ENCODE measurements around the gene ADORA2A.
A peak's percentile ranks its signal among the peaks of the same experiment; 100 is the strongest.

Gene ADORA2A

DNA sequence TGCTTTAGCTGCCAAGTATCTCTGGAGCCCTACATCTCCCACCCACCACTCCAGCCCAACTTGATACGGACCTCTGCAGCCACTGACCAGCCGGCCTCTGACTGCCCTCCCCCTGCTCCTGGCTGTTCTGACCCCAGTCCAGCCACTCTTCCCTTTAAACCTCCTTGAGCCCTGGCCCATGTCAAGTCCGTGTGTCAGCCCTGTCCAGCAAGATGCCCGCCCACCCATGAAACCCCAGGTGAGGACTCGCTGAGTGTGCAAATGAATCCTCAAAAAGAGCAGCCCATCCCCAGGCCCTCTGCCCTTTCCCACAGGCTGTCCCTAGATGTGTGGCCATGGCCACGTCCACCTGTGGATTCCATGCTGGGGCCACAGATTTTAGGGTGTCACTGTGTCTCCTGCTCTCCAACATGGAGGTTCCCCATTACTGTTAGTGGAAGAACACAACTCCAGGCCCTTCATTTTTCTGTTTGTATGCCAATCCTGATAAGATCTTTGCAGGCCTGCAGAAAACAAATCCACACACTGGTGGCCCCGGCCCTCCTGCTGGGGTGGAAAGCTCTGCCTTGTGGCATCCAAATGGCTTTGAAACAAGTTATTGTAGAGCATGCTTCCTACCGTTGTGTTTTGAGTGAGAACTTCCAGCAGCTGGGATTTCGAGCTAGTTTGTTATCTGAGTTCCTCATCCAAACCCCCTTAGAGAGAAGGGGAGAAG lies 22.7 kb upstream of the ADORA2A start:
- no peak for DNase-seq

DNA sequence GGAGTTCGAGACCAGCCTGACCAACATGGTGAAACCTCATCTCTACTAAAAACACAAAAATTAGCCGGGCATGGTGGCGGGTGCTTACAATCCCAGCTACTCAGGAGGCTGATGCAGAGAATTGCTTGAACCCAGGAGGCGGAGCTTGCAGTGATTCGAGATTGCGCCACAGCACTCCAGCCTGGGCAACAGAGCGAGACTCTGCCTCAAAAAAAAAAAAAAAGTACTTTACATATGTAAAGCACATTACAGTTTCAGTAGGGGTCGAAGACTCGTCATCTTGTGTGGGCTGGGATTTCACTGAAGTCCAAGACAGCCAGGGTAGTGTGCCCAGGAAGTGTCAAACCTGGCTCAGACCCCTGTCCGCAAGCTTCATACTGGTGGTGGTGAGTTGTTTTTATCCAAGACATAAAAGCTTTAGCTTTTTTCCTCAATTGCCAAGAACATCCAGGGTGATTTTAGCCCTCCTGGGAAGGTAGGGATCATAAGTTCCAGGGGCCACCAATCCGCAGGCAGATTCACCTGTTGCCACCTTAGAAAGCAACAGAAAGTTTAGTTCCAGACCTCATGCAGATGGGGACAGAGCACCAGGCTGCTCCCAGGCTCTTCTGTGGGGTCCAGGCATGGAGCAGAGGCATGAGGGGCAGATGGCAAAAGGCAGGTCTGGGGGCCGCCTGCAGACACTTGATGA lies 21.6 kb upstream of the ADORA2A start:
- no peak for DNase-seq

DNA sequence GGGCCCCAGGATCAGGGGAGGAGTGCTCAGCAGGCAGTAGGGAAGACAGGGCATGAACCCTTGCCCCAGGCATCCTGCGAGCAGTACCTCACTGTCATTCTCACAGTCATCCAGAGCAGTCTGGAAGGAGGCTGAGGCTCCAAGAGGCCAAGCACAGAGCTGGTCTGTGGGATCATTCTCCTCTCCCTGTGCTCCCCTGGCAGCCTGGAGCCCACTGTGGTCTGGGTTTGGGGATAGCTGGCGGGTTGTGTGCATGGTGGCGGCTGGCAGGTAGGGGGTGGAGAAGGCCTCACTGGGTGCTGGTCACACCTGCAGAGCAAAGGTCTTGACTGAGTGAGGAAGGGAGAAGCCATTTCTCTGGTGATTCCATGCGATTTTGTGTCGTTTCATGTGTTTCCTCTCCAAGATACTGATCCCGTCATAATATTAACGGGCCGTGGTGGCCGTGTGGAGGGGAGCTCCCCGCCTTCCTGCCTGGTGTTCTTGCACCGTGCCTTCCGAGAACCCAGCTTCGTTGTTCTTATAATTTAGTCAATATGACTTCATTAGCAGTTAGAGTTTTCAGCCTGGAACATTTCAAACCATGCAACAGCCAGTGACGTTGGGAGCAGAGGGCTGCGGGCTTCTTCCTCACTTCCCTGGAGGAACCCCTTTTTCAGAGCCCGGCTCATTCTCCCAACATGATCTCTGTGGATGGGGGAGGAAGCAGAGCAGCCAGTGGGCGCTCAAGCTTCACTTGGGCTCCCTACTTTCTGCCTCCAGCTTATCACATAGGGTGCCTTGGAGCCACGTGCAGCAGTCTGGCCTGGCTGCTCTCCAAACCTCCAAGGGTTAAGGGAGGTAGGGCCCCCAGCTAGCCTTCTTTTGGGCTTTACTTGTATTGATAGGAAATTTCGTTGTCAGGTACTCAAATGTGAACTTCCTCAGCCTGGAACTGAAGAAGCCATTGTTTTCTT lies 20.8 kb upstream of the ADORA2A start:
- no peak for DNase-seq

DNA sequence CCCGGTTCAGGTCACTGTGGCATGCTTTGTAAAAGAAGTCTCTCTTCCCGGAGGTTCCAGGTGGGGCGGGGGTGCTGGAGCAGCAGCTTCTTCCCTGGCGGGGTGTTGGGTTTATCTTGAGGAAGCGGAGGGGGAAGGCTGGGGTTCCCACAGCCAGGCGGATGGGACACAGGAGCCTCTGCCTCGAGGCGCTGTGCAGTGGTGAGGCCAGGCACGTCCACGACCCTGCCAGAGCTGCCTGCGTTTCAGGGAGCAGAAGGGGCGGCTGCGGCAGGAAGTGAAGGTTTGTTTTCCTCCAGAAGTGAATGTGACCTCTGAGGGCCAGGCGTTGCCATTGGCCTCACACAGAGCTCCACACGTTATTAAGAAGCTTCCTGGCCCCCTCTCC lies 20.1 kb upstream of the ADORA2A start:
- DNase-seq = no peak

DNA sequence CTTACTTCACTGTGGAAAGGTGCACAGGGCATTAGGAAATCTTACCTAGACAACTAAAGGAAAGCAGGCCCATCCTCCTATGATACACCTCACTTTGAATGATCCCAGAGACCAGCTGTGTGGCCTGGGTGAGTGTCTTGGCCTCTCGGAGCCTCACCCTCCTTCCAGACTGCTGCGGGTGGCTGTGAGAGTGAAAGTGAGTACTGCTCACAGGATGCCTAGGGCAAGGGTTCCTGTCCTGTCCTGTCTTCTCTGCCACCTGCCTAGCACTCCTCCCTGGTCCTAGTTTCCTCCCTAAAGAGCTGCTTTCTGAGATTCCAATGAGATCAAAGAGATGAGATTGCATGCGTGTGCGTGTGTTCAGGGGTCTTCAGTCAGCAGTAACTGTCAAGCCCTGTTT lies 19.5 kb upstream of the ADORA2A start:
- no peak for DNase-seq

DNA sequence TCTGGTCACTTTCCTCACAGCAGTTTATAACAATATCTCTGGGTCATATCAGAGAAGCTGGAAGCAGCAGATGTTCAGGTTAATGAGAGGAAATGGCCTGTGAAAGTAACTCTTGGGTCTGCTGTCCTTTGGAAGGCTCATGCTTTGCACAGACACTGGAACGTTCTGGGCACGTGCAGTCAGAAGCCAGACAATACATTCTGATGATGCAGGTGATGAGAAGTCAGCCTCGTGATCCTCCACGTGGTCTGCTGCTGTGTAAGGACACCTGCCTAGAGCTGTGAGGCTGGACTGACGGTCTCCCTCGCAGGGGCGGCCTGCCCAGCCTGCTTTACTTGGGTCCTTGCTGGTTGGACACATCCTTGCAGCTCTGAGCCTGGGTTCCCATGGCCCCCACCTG lies 18.8 kb upstream of the ADORA2A start:
- DNase-seq = no peak

DNA sequence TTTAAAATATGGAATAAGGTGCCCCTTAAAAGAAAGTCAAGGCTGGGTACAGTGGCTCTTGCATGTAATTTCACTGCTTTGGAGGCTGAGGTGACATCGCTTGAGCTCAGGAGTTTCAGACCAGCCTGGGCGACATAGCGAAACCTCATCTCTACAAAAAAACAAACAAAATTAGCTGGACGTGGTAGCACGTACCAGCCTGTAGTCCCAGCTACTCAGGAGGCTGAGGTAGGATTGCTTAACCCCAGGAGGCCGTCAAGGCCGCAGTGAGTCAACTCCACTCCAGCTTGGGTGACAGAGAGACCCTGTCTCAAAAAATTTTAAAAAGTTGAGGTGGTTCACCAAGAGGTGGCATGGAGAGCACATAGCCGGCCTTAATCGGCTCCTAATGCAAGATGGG lies 17.7 kb upstream of the ADORA2A start:
- no peak for DNase-seq

DNA sequence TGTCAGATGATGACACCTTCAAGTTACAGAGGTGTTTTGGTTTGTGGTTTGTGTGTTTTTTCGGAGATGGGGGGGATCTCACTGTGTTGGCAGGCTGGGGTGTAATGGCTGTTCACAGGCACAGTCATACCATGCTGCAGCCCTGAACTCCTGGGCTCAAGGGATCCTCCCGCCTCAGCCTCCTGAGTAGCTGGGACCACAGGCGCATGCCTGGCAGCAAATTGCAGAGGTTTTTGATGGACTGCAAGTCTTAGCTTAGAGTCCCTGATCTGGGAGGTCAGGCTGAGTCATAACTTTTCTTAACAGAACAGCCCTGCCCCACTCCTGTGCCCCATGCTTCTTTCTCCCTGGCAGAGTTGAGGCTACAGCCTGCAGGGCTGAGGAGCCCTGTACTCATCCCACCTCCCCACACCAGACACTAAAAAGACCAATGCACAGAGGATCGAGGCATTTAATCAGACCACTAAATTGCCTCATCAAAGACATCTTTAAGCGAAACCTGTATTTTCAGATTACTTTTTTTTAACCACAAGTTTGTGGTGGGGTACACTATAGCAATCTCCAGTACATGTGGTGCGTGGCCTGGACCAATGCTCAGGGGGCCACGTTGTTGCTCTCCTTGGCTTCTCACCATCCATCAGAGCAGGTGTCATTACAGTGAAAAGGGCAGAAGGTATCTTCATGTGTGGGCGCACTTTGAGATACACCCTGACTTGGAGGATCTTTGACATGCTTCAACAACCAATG lies 17.1 kb upstream of the ADORA2A start:
- peak in 2 of 5 experiments; percentile 54 to 74 for DNase-seq

DNA sequence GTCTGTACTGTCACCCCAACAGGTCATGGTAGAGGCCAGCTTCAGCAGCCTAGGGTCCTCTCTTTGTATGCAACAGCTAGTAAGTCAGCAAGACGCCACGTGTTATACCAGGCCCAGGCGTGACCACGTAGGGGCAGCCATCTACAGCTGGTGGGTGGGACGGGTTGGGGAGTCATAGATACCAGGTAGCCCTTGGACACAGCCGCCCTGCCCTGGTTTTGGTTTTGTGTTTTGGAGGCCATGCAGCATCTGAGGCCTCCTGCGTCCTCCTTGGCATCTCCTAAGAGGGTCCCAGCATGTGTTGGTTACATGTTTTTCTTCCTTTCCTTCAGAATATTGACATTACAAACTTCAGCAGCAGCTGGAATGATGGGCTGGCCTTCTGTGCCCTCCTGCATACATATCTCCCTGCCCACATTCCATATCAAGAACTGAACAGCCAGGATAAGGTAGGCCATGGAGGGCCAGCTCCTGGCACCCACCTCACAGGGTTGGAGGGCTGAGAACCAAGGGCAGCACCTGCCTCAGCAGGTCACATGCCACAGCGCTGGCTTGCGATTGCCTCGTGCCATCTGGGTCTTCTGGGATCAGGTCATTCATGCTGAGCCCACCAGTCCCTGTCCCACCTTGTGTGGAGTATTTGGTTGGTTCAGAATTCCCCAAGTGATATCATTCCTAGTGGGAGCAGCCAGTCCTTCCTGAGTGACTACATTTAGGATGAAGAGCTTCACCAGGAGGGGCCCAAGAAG lies 16.0 kb upstream of the ADORA2A start:
- DNase-seq = no peak

DNA sequence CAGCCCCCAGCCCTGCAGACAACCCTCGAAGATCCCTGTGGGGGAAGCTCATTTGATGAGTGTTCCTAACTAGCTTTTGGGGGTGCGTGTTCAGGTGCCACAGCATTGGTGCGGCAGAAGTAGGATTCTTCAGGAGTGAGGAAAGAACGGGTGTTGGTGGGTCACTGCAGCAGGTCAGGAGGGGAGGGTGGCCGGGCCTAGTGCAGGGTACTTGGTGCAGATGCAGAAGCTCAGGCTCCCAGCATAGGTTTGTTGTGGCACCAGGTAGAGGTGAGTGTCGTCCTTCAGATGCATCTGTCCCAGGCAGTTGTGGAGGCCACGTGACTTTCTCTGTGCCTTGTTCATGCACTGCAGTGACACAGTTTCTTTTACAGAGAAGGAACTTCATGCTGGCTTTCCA lies 15.1 kb upstream of the ADORA2A start:
- no peak for DNase-seq

DNA sequence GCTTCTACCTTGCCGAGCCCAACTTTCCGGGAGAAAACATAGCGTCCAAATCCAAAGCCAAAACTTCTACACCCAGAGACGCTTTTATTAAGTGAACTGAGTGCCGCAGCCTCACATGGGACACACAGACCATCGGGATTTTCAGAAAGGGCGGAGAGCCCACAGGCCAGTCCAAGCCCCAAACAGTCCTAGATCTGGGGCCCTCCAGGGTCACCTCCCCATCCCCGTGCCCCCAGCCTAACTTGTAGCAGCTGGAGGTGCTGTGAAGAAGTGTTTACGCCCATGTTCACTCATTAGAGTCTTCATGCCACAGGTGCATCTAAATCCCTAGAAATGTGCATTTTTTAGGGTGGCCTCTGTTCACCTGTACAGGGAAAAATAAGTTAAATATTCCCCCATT lies 14.1 kb upstream of the ADORA2A start:
- no peak for DNase-seq

DNA sequence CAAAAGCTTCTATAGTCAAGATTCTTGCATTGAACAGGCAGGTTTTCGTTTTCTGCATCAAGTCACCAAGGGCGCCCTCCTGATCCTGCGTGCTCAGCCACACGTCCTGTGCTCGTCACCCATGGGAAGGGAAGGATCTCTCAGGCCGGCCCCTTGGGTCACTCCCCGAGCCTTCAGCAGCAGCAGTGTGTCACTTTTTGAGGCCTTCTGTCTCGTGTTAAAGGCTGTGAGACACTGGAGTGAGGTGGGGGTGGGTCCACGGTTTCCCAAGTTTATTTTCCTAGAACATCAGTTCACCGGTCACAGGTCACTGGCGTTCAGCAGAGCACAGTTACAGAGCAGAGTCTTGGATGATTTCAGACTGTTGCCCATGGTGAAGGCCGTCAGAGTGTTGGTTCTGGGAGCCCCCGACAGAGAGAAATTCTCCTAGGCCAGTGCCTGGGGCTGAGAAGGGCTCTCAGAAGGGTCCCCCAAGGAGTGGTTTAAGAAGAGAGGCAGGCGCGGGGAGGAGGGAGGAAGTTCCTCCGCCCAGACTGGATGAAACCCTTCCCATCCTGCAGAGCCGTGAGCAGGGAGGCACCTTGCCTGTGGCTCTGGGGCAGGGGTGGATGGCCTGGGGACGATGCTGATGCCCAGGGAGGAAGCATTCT lies 13.5 kb upstream of the ADORA2A start:
- DNase-seq = no peak

DNA sequence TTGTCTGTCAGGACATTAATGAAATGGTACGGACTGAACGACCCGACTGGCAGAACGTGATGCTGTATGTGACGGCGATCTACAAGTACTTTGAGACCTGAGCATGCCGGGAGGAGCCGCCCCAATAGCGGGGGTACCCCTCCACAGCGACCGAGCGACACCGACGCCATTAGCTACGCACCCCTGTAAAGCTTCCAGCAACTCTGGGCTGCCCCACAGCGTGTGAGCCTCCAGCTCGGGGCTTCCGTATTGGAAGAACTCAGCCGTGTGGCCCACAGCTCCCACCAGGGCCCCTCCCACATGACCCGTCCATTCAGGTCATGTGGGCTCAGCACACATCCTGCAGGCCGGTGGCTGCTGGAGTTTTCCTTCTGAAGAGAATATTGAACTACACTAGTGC lies 12.9 kb upstream of the ADORA2A start:
- no peak for DNase-seq

DNA sequence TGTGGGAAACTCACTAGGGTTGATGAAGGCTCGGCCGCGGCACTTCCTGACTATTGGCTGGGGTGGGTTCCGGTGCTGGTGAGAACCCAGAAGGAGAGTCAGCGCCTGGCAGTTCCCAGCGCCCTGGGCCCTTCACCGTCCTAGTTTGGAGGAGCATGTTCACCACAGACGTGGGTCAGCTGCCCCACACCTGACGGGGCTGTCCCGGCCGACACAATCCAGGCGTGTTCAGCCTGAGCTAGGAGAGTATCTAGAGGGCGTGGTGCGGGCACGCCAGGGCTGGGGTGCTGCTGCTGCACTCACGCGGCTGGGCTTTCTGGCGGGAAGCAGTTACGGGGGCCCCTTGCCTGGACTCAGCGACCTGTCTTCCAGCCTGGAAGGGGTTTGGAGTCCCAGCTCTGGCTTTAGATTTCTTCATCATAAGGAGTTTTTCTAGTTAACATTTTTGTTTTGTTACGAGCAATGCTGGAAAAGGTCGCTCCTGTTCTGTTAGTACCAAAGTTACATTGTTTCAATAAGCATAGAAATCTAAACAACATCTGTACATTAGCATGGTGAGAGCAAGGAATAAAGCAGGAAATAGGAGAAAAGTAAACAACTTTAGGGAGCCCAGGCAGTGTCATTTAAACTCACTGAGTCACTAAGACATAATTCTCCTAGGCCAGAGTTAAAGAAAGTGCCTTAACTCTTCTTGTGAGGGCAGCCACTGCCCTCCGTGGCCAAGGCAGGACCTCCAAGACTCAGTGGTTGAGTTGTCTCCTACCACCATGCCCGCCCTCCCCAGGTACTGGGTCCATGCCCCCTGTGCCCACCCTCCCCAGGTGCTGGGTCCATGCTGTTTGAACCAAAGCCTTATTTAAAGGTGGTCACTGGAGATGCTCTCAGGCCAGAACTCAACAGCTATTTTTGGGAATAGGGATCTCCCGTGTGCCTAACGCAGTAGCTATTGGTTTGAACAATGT lies 12.1 kb upstream of the ADORA2A start:
- no peak for DNase-seq

DNA sequence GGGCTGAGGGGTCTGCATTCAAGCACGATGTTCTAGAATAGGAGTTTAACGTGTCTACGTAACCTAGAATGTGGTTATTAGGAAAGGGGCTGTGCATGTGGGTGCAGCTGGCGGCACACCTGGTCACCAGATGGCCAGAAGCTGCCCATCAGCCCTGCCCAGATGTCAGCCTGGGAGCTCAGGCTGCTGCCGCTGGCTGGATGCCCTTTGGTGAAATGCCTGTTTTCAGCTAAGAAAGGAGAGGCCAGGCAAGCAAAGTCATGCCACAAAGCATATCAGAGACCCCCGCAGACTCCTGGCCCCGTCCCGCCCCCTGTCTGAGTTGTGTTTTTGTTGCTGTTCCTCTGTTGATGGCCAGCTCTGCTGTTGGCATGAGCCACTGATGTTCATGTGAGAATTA lies 11.3 kb upstream of the ADORA2A start:
- no peak for DNase-seq

DNA sequence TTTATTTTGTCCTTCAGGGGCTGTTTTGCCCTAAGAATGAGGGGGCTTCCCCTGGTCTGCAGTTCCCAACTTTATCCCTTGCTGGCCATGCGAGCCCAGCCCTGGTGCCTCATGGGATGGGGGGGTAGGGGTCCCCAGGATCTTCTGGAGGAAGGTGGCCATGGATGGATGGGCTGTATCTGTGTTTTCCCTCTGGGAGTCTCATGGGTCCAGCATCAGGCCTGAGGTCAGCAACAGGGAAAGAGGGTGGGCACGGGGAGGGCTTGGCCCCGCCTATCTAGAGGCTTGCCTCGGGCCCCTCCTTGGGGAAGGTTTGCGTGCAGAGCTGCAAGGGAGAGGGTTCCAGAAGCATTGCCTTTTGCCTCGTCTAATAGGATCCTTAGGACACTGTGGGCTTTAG lies 10.8 kb upstream of the ADORA2A start:
- no peak for DNase-seq

DNA sequence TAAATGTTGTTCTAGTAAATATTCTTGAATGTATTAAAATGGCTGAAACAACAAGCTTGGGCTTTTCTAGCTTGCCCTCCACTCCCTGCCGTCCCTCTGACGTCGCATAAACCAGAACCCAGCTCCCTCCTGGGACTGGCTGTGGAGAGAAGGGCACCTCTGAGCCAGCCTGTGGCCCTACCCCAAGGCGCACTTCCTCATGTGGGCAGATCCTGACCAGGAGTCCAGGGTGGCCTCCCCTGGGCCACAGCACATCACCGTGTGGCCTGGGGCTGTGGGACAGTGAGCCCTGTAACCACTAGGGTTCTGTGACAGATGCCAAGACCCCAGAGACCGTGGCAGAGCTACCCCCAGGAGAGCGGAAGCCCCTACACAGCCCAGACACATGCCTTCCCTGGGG lies 10.2 kb upstream of the ADORA2A start:
- DNase-seq = no peak

DNA sequence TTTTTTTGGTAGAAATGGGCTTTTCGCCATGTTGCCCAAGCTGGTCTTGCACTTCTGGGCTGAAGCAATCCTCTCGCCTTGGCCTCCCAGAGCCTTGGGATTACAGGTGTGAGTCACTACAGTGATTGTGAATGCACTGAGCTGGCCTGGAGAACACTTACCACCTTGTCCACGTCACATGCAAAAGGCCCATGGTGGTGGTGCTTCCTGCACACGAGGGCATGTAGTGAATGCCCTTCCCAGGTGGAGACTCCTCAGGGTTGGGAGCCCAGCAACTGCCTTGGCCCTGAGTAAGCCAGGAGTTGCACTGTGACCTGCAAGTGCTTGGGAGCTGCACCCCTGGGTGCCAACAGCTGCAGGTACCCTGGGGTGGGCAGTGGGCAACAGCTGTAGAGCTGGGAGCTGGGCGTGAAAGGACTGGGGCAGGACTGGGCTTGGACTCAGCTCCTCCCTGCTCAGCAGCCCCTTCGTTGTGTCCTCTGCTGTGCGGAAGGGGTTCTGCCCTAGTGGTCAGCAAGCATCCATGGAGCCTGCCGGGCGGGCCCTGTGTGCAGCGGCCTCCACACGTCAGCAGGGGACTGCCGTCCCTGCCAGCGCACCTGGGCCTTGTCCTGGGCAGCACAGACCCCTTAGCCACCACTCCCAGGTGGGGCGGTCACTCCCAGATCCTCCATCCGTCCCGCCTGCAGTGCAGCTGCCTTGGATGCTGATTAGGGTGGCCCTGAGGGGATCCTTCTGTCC lies 9.3 kb upstream of the ADORA2A start:
- DNase-seq = no peak

DNA sequence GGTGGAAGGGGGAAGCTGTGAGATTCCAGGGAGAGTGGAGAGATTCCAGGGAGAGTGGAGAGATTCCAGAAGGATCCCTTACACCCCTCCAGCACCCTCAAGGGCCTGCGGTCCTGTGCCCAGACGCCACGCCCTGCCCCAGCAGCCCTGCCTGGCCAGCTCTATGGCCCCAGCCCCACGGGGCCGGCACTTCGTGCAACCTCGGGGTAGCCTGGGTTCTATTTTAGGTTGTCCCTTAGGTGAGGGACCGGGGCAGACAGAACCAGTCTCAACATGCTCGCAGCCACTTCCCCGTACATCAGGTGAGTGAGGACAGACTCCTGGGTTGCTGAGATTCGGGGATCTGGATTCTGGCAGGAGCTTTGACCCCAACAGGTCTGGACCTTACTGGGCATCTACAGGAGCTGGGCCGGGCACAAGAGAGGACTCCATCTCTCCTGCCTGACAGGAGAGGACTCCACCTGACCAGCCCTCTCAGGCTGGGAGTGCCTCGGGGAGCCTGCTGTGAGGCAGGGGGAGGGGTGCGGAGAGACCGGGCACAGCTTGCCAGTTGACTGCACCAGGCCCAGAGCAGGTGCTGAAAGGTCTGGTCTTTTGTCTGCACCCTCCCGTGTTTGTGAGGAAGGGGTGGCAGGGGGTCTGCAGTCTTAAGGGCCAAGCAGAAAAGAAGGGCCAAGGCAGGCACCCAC lies 8.5 kb upstream of the ADORA2A start:
- DNase-seq = no peak
